Common myeloid progenitor, CD34-positive (primary cell): ENCODE measurements around the gene SENP6.

Experiments
- CTCF ChIA-PET: fragments of 350-600 bp; sonication (Branson Sonifier 250); formaldehyde crosslinking; loops from one replicate; lab custom pipeline; 2021; ENCODE audit warnings: antibody characterized with exemption; lab: Charles Lee
- POLR2A ChIA-PET: fragments of 350-600 bp; sonication (Branson Sonifier 250); formaldehyde crosslinking; loops from one replicate; lab custom pipeline; 2021; ENCODE audit warnings: antibody characterized with exemption; lab: Charles Lee
- DNase-seq, 3 donors: peaks; one replicate each; pipeline versions ENCODE4 v3.0.0 to v3.0.0-alpha.2; 2013
- H3K27ac ChIP-seq, 2 experiments: 1 replicate in 1 of 2; 2 replicates in 1 of 2; pipeline ENCODE4 v1.7.0; 2013; ENCODE audit warnings: inconsistent platforms in 2 of 2, low read length in 2 of 2, mild to moderate bottlenecking in 2 of 2, low read depth in 1 of 2, moderate library complexity in 1 of 2; ENCODE audit not compliant: severe bottlenecking in 2 of 2, insufficient read depth in 1 of 2, poor library complexity in 1 of 2
- H3K27me3 ChIP-seq, 5 experiments: replicated peaks in 2 of 5; 1 replicate in 3 of 5; 2 replicates in 2 of 5; pipeline versions ENCODE4 v1.6.1 to v1.7.0; 2013; ENCODE audit warnings: low read length in 4 of 5, mild to moderate bottlenecking in 2 of 5, moderate library complexity in 2 of 5, inconsistent platforms in 1 of 5; ENCODE audit not compliant: insufficient read depth in 5 of 5, control insufficient read depth in 4 of 5
- H3K36me3 ChIP-seq, 4 experiments: 1 replicate in 2 of 4; 2 replicates in 2 of 4; pipeline versions ENCODE4 v1.6.1 to v1.7.0; 2013; ENCODE audit warnings: low read length in 3 of 4, control low read depth in 1 of 4, mild to moderate bottlenecking in 1 of 4; ENCODE audit not compliant: control insufficient read depth in 4 of 4, insufficient read depth in 4 of 4
- H3K4me1 ChIP-seq, 4 experiments: 1 replicate in 3 of 4; 2 replicates in 1 of 4; pipeline versions ENCODE4 v1.6.1 to v1.7.1; 2013; ENCODE audit warnings: low read length in 3 of 4, mild to moderate bottlenecking in 3 of 4, control low read depth in 1 of 4, inconsistent platforms in 1 of 4, moderate library complexity in 1 of 4; ENCODE audit not compliant: control insufficient read depth in 4 of 4, insufficient read depth in 4 of 4; ENCODE audit errors: control extremely low read depth in 1 of 4
- H3K4me3 ChIP-seq, 7 experiments: 1 replicate in 4 of 7; 2 replicates in 3 of 7; pipeline versions ENCODE4 v1.5.1 to v1.7.0; 2013; ENCODE audit warnings: mild to moderate bottlenecking in 7 of 7, low read length in 6 of 7, moderate library complexity in 6 of 7, inconsistent platforms in 2 of 7, low read depth in 2 of 7, control low read depth in 1 of 7; ENCODE audit not compliant: insufficient read depth in 4 of 7, control insufficient read depth in 1 of 7; ENCODE audit errors: extremely low read depth in 1 of 7
- H3K9me3 ChIP-seq, 5 experiments: 1 replicate in 4 of 5; 2 replicates in 1 of 5; pipeline versions ENCODE4 v1.6.1 to v1.7.1; 2013; ENCODE audit warnings: low read length in 4 of 5, mild to moderate bottlenecking in 2 of 5, inconsistent platforms in 1 of 5, low read depth in 1 of 5, moderate library complexity in 1 of 5; ENCODE audit not compliant: control insufficient read depth in 4 of 5, insufficient read depth in 2 of 5; ENCODE audit errors: control extremely low read depth in 1 of 5
- WGBS: methylation state at CpG from one replicate; pipeline ENCODE4 v1.1.5; 2013; ENCODE audit not compliant: insufficient coverage; 5-methylcytosine and 5-hydroxymethylcytosine counted together

Gene SENP6

GRCh38 chr6:75608304-75608703 is 6.6 kb downstream of the SENP6 start:
- POLR2A ChIA-PET, result no interaction called here
- no peaks in the 10 kb centered on the region for H3K36me3 ChIP-seq
- H3K27me3 ChIP-seq, result no peaks in the 10 kb centered on the region
- CTCF ChIA-PET, result interaction anchor here (0.6 to 2.3 kb wide), 2 partner anchors 12 to 65 kb away, joined by 3 to 12 read pairs; no protein-coding TSS in a partner anchor
- peaks cover 38 to 85% (median 63%) of the 10 kb centered on the region in 4 experiments for H3K4me1 ChIP-seq
- DNase-seq, result no peak
- 81% methylated on average over 3 of the region's 3 CpGs for WGBS
- H3K27ac ChIP-seq, result no peak overlapping the region
- no peaks in the 10 kb centered on the region for H3K9me3 ChIP-seq
- H3K4me3 ChIP-seq, result no peak overlapping the region

GRCh38 chr6:75608956-75609533 is 7.4 kb downstream of the SENP6 start:
- CTCF ChIA-PET, result interaction anchor here (1.7 to 2.3 kb wide), 2 partner anchors 11 to 14 kb away, joined by 4 to 12 read pairs; no protein-coding TSS in a partner anchor
- H3K4me3 ChIP-seq, result peak overlapping the region in 2 of 7 experiments; percentile 6 to 17
- H3K9me3 ChIP-seq, result no peaks in the 10 kb centered on the region
- no peaks in the 10 kb centered on the region for H3K27me3 ChIP-seq
- no CpG with 5 or more reads among the region's 4 CpGs for WGBS
- no peaks in the 10 kb centered on the region for H3K36me3 ChIP-seq
- H3K27ac ChIP-seq, result peak overlapping the region in 1 of 2 experiments; percentile 7
- peaks cover 37 to 84% (median 59%) of the 10 kb centered on the region in 4 experiments for H3K4me1 ChIP-seq
- POLR2A ChIA-PET, result no interaction called here
- DNase-seq, result peak; percentile 67 to 88 (median 83)

- no peaks in the 10 kb centered on the region for H3K9me3 ChIP-seq
- 100% methylated on average over 2 of the region's 6 CpGs for WGBS
- no peaks in the 10 kb centered on the region for H3K27me3 ChIP-seq
- H3K36me3 ChIP-seq, result no peaks in the 10 kb centered on the region
- no peak overlapping the region for H3K4me3 ChIP-seq
- peaks cover 34 to 79% (median 56%) of the 10 kb centered on the region in 4 experiments for H3K4me1 ChIP-seq
- DNase-seq, result no peak
- H3K27ac ChIP-seq, result no peak overlapping the region
- CTCF ChIA-PET, result interaction anchor here (1.7 to 2.3 kb wide), 2 partner anchors 10 to 13 kb away, joined by 4 to 12 read pairs; no protein-coding TSS in a partner anchor
- POLR2A ChIA-PET, result no interaction called here
Observed at GRCh38 chr6:75609639-75610590, 8.2 kb downstream of the SENP6 start.

GRCh38 chr6:75611011-75611701 is 9.5 kb downstream of the SENP6 start:
- no peaks in the 10 kb centered on the region for H3K27me3 ChIP-seq
- H3K27ac ChIP-seq, result no peak overlapping the region
- no peak for DNase-seq
- ChIA-PET CTCF (interaction anchor here (1.0 to 2.2 kb wide), 4 partner anchors 8 to 18 kb away, joined by 3 to 14 read pairs (median 3); partner anchors contain the start of gene SENP6), POLR2A (no interaction called here)
- H3K9me3 ChIP-seq, result no peaks in the 10 kb centered on the region
- H3K4me3 ChIP-seq, result no peak overlapping the region
- H3K4me1 ChIP-seq, result peaks cover 33 to 72% (median 52%) of the 10 kb centered on the region in 4 experiments
- 83% methylated on average over 2 of the region's 2 CpGs for WGBS
- no peaks in the 10 kb centered on the region for H3K36me3 ChIP-seq

- CTCF ChIA-PET, result interaction anchor here (1.0 to 2.2 kb wide), 4 partner anchors 9 to 18 kb away, joined by 3 to 14 read pairs (median 3); partner anchors contain the start of gene SENP6
- POLR2A ChIA-PET, result interaction anchor here (1.2 kb wide), 1 partner anchor 10 kb away, joined by 4 read pairs; the partner anchor contains the start of gene SENP6
- WGBS, result 83% methylated on average over 4 of the region's 5 CpGs
- DNase-seq, result peak in 2 of 3 donors; percentile 57 to 60
- no peak overlapping the region for H3K4me3 ChIP-seq
- H3K27me3 ChIP-seq, result no peaks in the 10 kb centered on the region
- peaks cover 33 to 67% (median 49%) of the 10 kb centered on the region in 4 experiments for H3K4me1 ChIP-seq
- no peak overlapping the region for H3K27ac ChIP-seq
- peaks cover 0 to 2% (median 0%) of the 10 kb centered on the region in 4 experiments for H3K36me3 ChIP-seq
- H3K9me3 ChIP-seq, result no peaks in the 10 kb centered on the region
Observed at GRCh38 chr6:75611702-75612375, 10.2 kb downstream of the SENP6 start.

- Histone ChIP-seq H3K4me3 (no peak overlapping the region), H3K27me3 (no peaks in the 10 kb centered on the region), H3K4me1 (peaks cover 30 to 62% (median 46%) of the 10 kb centered on the region in 4 experiments), H3K36me3 (peaks cover 0 to 2% (median 0%) of the 10 kb centered on the region in 4 experiments), H3K9me3 (no peaks in the 10 kb centered on the region), H3K27ac (no peak overlapping the region)
- no peak for DNase-seq
- WGBS, result 88% methylated on average over 2 of the region's 3 CpGs
- ChIA-PET POLR2A (interaction anchor here (1.2 kb wide), 1 partner anchor 10 kb away, joined by 4 read pairs; the partner anchor contains the start of gene SENP6), CTCF (interaction anchor here (1.1 to 2.2 kb wide), 2 partner anchors 8 to 9 kb away, joined by 3 to 14 read pairs; no protein-coding TSS in a partner anchor)
Observed at GRCh38 chr6:75612434-75612833, 10.8 kb downstream of the SENP6 start.
